K562 (cell line): ENCODE results near the gene RFLNA. TPM values are rescaled to one million over a fixed set of nuclear protein-coding genes. Genes with fewer than 3 reads are reported as not detected.

Experiments used
- ATAC-seq: fragments of 200-7000 bp; cut with Tn5 transposase; 3 replicates; pipeline ENCODE4 v1.9.1; 2020; ENCODE audit warnings: moderate library complexity
- BruUV-seq: library from RNA; stranded (reverse); fragments of 400-500 nt; replicated peaks from 2 replicates; lab custom pipeline; 2021; lab: Mats Ljungman, UMichigan
- CTCF ChIA-PET: fragments of 300-600 bp; formaldehyde crosslinking; extraction: SDS; loops from one replicate; lab custom pipeline; 2021; ENCODE audit warnings: low intra/inter-chr PET ratio; lab: Yijun Ruan, JAX
- POLR2A ChIA-PET: fragments of 300-600, 350-650 bp; sonication (Branson Sonifier 250); formaldehyde crosslinking; extraction: SDS; loops from one replicate; lab custom pipeline; 2021; ENCODE audit warnings: antibody characterized with exemption, inconsistent platforms; lab: Yijun Ruan, JAX
- DNase-seq, 4 experiments: peaks; one replicate each; pipeline versions ENCODE4 v3.0.0 to v3.0.0-alpha.2; 2011 to 2018; ENCODE audit warnings: low spot score in 3 of 4, mixed read lengths in 3 of 4; ENCODE audit errors: extremely low read depth in 1 of 4
- FAIRE-seq: peaks from 2 replicates; lab custom pipeline; 2011; peaks lifted over from hg19 to GRCh38; lab: Jason Lieb, UNC
- H2AFZ ChIP-seq: 2 replicates; pipeline ENCODE4 v1.6.0; 2011; ENCODE audit warnings: low read depth, low read length, control low read depth, inconsistent platforms
- H3K27ac ChIP-seq: fragments of 200-600 bp; 3 replicates; pipeline ENCODE4 v1.8.0; 2011; ENCODE audit warnings: low read depth, mild to moderate bottlenecking, control low read depth, inconsistent platforms, low read length, moderate library complexity, mixed read lengths; ENCODE audit errors: extremely low read depth
- H3K27me3 ChIP-seq, 2 experiments: fragments of 300-600 bp in 1 of 2; 2 replicates in 1 of 2; 3 replicates in 1 of 2; pipeline versions ENCODE4 v1.6.0 to v1.8.0; 2011; ENCODE audit warnings: inconsistent platforms in 2 of 2, low read length in 2 of 2, mild to moderate bottlenecking in 1 of 2, mixed read lengths in 1 of 2, moderate library complexity in 1 of 2; ENCODE audit not compliant: control insufficient read depth in 2 of 2, insufficient read depth in 2 of 2
- H3K36me3 ChIP-seq: fragments of 300-600 bp; 3 replicates; pipeline ENCODE4 v1.8.0; 2011; ENCODE audit warnings: mild to moderate bottlenecking, low read length, inconsistent platforms; ENCODE audit not compliant: control insufficient read depth, insufficient read depth
- H3K4me1 ChIP-seq, 2 experiments: fragments of 200-600 bp in 1 of 2; replicated peaks in 1 of 2; 2 replicates in 1 of 2; 3 replicates in 1 of 2; pipeline versions ENCODE4 v1.5.1 to v1.8.0; 2011; ENCODE audit warnings: inconsistent platforms in 2 of 2, low read length in 2 of 2, mild to moderate bottlenecking in 1 of 2, mixed read lengths in 1 of 2, moderate library complexity in 1 of 2; ENCODE audit not compliant: control insufficient read depth in 2 of 2, insufficient read depth in 2 of 2
- H3K4me2 ChIP-seq: 2 replicates; pipeline ENCODE4 v1.6.1; 2011; ENCODE audit warnings: low read length, control low read depth, inconsistent platforms, mixed read lengths; ENCODE audit not compliant: insufficient read depth
- H3K4me3 ChIP-seq: fragments of 200-600 bp; sonication (generic), shearing (Covaris generic); 2 replicates; pipeline ENCODE4 v1.5.1; 2016; ENCODE audit warnings: control low read depth, inconsistent platforms
- H3K79me2 ChIP-seq: fragments of 200-600 bp; 3 replicates; pipeline ENCODE4 v1.8.0; 2011; ENCODE audit warnings: low read length, inconsistent platforms; ENCODE audit not compliant: control insufficient read depth, insufficient read depth
- H3K9ac ChIP-seq, 2 experiments: 2 replicates each; pipeline versions ENCODE4 v1.6.0 to v1.6.1; 2011; ENCODE audit warnings: low read depth in 2 of 2, low read length in 2 of 2, control low read depth in 1 of 2, inconsistent platforms in 1 of 2, mild to moderate bottlenecking in 1 of 2, mixed read lengths in 1 of 2; ENCODE audit not compliant: insufficient read depth in 1 of 2
- H3K9me1 ChIP-seq: one replicate; pipeline ENCODE4 v1.6.0; 2011; ENCODE audit warnings: inconsistent platforms, mild to moderate bottlenecking, low read length, moderate library complexity; ENCODE audit not compliant: control insufficient read depth, insufficient read depth
- H3K9me3 ChIP-seq: replicated peaks from 2 replicates; pipeline ENCODE4 v1.5.1; 2011; ENCODE audit warnings: low read depth, low read length, inconsistent platforms; ENCODE audit not compliant: control insufficient read depth, insufficient read depth
- H4K20me1 ChIP-seq: replicated peaks from 2 replicates; pipeline ENCODE4 v1.6.1; 2011; ENCODE audit warnings: low read length, inconsistent platforms, mixed read lengths; ENCODE audit not compliant: control insufficient read depth, insufficient read depth
- CBX3 ChIP-seq, 2 experiments: IDR thresholded peaks; 1 replicate in 1 of 2; 2 replicates in 1 of 2; pipeline ENCODE4 v1.6.1; 2012; ENCODE audit warnings: inconsistent platforms in 2 of 2, low read length in 2 of 2, borderline replicate concordance in 1 of 2, control low read depth in 1 of 2
- CEBPG ChIP-seq, 3 experiments: fragments of 200-800 bp in 1 of 3; sonication (Bioruptor generic) in 1 of 3; sonication (generic) in 1 of 3; formaldehyde crosslinking in 1 of 3; IDR thresholded peaks in 2 of 3; conservative IDR thresholded peaks in 1 of 3; 2 replicates each; pipeline versions ENCODE4 v1.6.1 to v1.8.0; 2016 to 2022; ENCODE audit warnings: missing compliant biosample characterization in 2 of 3, missing genetic modification characterization in 2 of 3, mild to moderate bottlenecking in 1 of 3, missing genetic modification reagents in 1 of 3
- COPS2 ChIP-seq: fragments of 450-650 bp; conservative IDR thresholded peaks from 2 replicates; pipeline ENCODE4 v1.6.1; 2016; ENCODE audit warnings: mild to moderate bottlenecking, moderate library complexity
- EGR1 ChIP-seq: fragments of 450-650 bp; conservative IDR thresholded peaks from 2 replicates; pipeline ENCODE4 v1.6.1; 2017; ENCODE audit warnings: mild to moderate bottlenecking
- NR2C1 ChIP-seq, 2 experiments: fragments of 450-650 bp; IDR thresholded peaks; 2 replicates each; pipeline ENCODE4 v1.6.1; 2017; ENCODE audit warnings: mild to moderate bottlenecking in 2 of 2, antibody characterized with exemption in 1 of 2, inconsistent platforms in 1 of 2, missing compliant biosample characterization in 1 of 2, missing genetic modification characterization in 1 of 2
- NR2C2 ChIP-seq, 2 experiments: fragments of 200-800 bp in 1 of 2; sonication (Bioruptor generic) in 1 of 2; sonication (generic) in 1 of 2; formaldehyde crosslinking in 1 of 2; IDR thresholded peaks; 2 replicates each; pipeline versions ENCODE4 v1.6.1 to v1.8.0; 2016 to 2022; ENCODE audit warnings: mild to moderate bottlenecking in 1 of 2, missing compliant biosample characterization in 1 of 2, missing genetic modification characterization in 1 of 2, missing genetic modification reagents in 1 of 2
- PHF21A ChIP-seq: fragments of 450-650 bp; IDR thresholded peaks from 2 replicates; pipeline ENCODE4 v1.6.1; 2017; ENCODE audit warnings: low read depth, borderline replicate concordance
- POLR3G ChIP-seq: IDR thresholded peaks from 2 replicates; pipeline ENCODE4 v1.6.1; 2011; ENCODE audit not compliant: insufficient read length, insufficient replicate concordance; ENCODE audit errors: extremely low read depth
- PTTG1 ChIP-seq: fragments of 450-650 bp; IDR thresholded peaks from 2 replicates; pipeline ENCODE4 v1.6.1; 2016; ENCODE audit warnings: low read depth, mild to moderate bottlenecking, missing genetic modification characterization, missing compliant biosample characterization
- RBM14 ChIP-seq: fragments of 200-400 bp; formaldehyde crosslinking; IDR thresholded peaks from 2 replicates; pipeline ENCODE4 v1.6.1; 2018; ENCODE audit warnings: low read depth, mild to moderate bottlenecking, low read length, moderate library complexity, borderline replicate concordance; ENCODE audit not compliant: insufficient read depth
- RHOXF2B ChIP-seq: fragments of 250-450 bp; sonication (Bioruptor Pico); conservative IDR thresholded peaks from 2 replicates; pipeline ENCODE4 v1.5.1; 2021
- TEAD1 ChIP-seq, 2 experiments: fragments of 450-650 bp in 1 of 2; sonication (generic) in 1 of 2; formaldehyde crosslinking; IDR thresholded peaks; 2 replicates each; pipeline versions ENCODE4 v1.4.0 to v1.8.0; 2020 to 2022; ENCODE audit warnings: mild to moderate bottlenecking in 2 of 2, missing genetic modification reagents in 1 of 2
- ZNF395 ChIP-seq: fragments of 200-800 bp; sonication (Bioruptor generic); IDR thresholded peaks from 2 replicates; pipeline ENCODE4 v1.6.1; 2017; ENCODE audit warnings: missing genetic modification characterization, missing compliant biosample characterization
- WGBS: fragments of 100-300 bp; shearing (Covaris generic); methylation state at CpG from one replicate; pipeline ENCODE4 v1.1.6; 2016; ENCODE audit warnings: low coverage, mixed read lengths; ENCODE audit not compliant: insufficient coverage; ENCODE audit errors: missing lambda C conversion rate; 5-methylcytosine and 5-hydroxymethylcytosine counted together
- in situ Hi-C: fragments of 300-500 bp; cut with MboI; formaldehyde crosslinking; loops from 4 replicates; pipeline ENCODE4 v1.15.0; 2018; ENCODE audit warnings: inconsistent platforms, mixed read lengths
- intact Hi-C: fragments of 100-400 bp; cut with micrococcal nuclease; formaldehyde crosslinking; loops from 2 replicates; pipeline ENCODE4 v1.14.2; 2022
- polyA plus RNA-seq, 8 experiments: library from polyadenylated mRNA; depleted of rRNA in 4 of 8; stranded (reverse) in 5 of 8; unstranded in 3 of 8; fragments of >200 nt; fragmentation: Nextera tagmentation in 2 of 8; fragmentation: Illumina TruSeq in 1 of 8; extraction: Ambion mirVana in 2 of 8; extraction: Trizol in 1 of 8; gene quantifications; 2 replicates each; pipeline versions ENCODE4 v1.2.1 to v1.2.3, GENCODE V29; 2011 to 2014; ENCODE audit warnings: inconsistent platforms in 1 of 8, missing spikeins in 1 of 8
- total RNA-seq, 7 experiments: library from RNA; depleted of rRNA in 6 of 7; stranded (reverse); fragments of >200 nt in 6 of 7; fragmentation: Illumina TruSeq in 2 of 7; extraction: Trizol in 2 of 7; gene quantifications; 2 replicates each; pipeline versions ENCODE4 v1.2.1 to v1.2.3, GENCODE V29; 2011 to 2021; ENCODE audit warnings: low replicate concordance in 1 of 7
- TF ChIP-seq, protein P1 (sequence below): sonication (generic); formaldehyde crosslinking; IDR thresholded peaks from 2 replicates; pipeline ENCODE4 v1.8.0; 2023; ENCODE audit warnings: missing genetic modification reagents, mild to moderate bottlenecking, borderline replicate concordance

RFLNA gene
- total and polyA plus RNA-seq, 9 of the 15 experiments (the other 6 are each of a cell fraction or from before 2014, with no cell fraction given): not detected

DNA sequence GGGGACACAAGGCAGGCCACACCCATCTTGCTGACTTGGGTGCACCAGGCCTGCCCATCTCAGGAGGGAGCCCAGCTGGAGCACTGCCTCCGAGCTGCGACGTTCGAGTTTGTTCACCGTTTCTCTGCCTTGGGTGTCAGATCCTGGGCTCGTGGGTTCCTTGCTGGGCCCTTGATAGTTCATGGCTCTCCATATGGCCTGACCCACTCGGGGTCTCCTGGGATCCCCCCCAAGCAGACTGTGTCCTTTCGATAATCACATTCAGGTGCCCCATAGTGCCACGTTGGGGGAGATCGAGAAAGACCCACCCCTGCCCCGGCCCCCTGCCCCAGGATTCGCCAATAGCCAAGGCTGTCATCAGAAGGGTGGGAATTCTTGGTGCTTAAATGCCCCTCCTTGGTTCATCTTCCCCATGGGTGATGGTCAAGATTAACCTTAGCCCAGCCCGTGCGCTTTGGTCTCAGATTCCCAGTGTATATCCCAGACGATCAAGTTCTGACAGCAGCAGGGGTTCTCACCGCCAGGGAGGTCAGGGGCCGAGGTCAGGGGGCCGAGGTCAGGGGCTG lies 7.4 kb downstream of the RFLNA start:
- intact Hi-C loops: loop anchor here (10.0 kb wide), 1 partner anchor 138 kb away; no protein-coding TSS in a partner anchor
- TF ChIP-seq CEBPG (CRISPR knock-in tag; IDR thresholded peaks at IDR 0.05) (no peak), CEBPG (tag; conservative IDR thresholded peaks at IDR 0.05 in 1 of 2, IDR thresholded peaks at IDR 0.05 in 1 of 2) (no peak), PHF21A (no peak), COPS2 (no peak), PTTG1 (no peak), NR2C1 (IDR thresholded peaks at IDR 0.05) (no peak; the same call in 1 of the 2 replicates), NR2C1 (tag; IDR thresholded peaks at IDR 0.05) (no peak), ZNF395 (no peak), RBM14 (no peak), TEAD1 (CRISPR knock-in tag; IDR thresholded peaks at IDR 0.05) (no peak), CBX3 (IDR thresholded peaks at IDR 0.05; ENCODE audit: borderline replicate concordance in 1 of 2, low read length in 2 of 2) (no peak), NR2C2 (CRISPR knock-in tag; IDR thresholded peaks at IDR 0.05) (no peak), NR2C2 (tag; IDR thresholded peaks at IDR 0.05) (no peak), POLR3G (no peak), EGR1 (no peak), RHOXF2B (no peak)
- TF ChIP-seq, protein P1, sequence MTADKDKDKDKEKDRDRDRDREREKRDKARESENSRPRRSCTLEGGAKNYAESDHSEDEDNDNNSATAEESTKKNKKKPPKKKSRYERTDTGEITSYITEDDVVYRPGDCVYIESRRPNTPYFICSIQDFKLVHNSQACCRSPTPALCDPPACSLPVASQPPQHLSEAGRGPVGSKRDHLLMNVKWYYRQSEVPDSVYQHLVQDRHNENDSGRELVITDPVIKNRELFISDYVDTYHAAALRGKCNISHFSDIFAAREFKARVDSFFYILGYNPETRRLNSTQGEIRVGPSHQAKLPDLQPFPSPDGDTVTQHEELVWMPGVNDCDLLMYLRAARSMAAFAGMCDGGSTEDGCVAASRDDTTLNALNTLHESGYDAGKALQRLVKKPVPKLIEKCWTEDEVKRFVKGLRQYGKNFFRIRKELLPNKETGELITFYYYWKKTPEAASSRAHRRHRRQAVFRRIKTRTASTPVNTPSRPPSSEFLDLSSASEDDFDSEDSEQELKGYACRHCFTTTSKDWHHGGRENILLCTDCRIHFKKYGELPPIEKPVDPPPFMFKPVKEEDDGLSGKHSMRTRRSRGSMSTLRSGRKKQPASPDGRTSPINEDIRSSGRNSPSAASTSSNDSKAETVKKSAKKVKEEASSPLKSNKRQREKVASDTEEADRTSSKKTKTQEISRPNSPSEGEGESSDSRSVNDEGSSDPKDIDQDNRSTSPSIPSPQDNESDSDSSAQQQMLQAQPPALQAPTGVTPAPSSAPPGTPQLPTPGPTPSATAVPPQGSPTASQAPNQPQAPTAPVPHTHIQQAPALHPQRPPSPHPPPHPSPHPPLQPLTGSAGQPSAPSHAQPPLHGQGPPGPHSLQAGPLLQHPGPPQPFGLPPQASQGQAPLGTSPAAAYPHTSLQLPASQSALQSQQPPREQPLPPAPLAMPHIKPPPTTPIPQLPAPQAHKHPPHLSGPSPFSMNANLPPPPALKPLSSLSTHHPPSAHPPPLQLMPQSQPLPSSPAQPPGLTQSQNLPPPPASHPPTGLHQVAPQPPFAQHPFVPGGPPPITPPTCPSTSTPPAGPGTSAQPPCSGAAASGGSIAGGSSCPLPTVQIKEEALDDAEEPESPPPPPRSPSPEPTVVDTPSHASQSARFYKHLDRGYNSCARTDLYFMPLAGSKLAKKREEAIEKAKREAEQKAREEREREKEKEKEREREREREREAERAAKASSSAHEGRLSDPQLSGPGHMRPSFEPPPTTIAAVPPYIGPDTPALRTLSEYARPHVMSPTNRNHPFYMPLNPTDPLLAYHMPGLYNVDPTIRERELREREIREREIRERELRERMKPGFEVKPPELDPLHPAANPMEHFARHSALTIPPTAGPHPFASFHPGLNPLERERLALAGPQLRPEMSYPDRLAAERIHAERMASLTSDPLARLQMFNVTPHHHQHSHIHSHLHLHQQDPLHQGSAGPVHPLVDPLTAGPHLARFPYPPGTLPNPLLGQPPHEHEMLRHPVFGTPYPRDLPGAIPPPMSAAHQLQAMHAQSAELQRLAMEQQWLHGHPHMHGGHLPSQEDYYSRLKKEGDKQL (CRISPR knock-in tag): no peak

More for the DNA sequence above, 7.4 kb downstream of the RFLNA start:
- Histone ChIP-seq H3K27me3 (peaks cover 41 to 90% of the 10 kb centered on the region in 2 experiments; a peak in 4 of 5 replicates), H3K4me1 (peaks cover 0 to 21% of the 10 kb centered on the region in 2 experiments; a peak in 2 of 5 replicates), H3K79me2 (no peaks in the 10 kb centered on the region), H4K20me1 (peaks cover 9% of the 10 kb centered on the region; the same call in 1 of the 2 replicates), H3K4me2 (no peak overlapping the region), H3K9me3 (no peaks in the 10 kb centered on the region), H3K9ac (no peak overlapping the region), H2AFZ (no peak overlapping the region), H3K4me3 (no peak overlapping the region), H3K27ac (no peak overlapping the region), H3K36me3 (no peaks in the 10 kb centered on the region), H3K9me1 (no peaks in the 10 kb centered on the region)
- CTCF ChIA-PET: no interaction called here
- 14% methylated on average over 12 of the region's 18 CpGs for WGBS
- ATAC-seq (no peak), FAIRE-seq (no peak), DNase-seq (no peak)
- in situ Hi-C loops: no loop called here
- BruUV-seq: no TSS peak
- POLR2A ChIA-PET: interaction anchor here (0.6 kb wide), 1 partner anchor 34 kb away, joined by 4 read pairs; no protein-coding TSS in a partner anchor
